ENCODE results near the gene MKRN1.
A peak's percentile ranks its signal among the peaks of the same experiment; 100 is the strongest.
"Not testable (repeated sequence)": the region's sequence is repeated elsewhere in the genome, so short reads cannot be mapped to it uniquely, and the experiment has no call there.

MKRN1 gene

DNA sequence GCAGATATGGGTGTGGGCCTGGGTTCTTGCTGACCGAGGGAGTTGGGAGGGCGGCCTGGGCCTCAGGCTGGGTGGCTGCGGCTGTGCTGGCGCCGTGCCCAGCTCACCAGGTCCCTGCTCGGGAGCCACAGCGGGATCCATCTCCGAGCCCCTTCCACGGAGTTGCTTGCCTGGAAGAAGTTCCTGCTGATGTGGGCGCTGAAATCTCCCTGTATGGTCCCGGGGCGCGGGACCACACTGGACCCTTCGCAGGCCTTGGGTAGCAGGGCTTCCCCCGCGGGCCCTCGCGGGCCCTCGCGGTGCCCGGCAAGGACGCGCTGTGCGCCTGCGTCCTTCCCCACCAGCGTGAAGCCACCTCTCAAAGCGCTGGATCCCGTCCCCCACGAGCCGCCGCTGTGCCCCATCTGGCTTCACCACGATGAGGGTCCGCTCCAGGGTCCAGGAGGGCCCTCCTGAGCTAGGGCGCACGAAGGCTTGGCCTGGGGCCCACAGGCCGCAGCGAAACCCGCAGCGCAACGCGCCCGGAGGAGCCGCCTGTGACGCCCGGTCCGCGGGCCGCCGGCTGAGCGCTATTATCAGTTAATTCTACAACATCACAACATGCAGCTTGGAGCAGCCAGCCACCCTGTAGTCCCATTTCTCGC is 43.9 kb downstream of the MKRN1 start:
- no peak for DNase-seq (ENCODE audit: low read depth)
- H3K4me3 ChIP-seq (ENCODE audit: low read depth, low read length): peak overlapping the region; percentile 38
- TF ChIP-seq, protein P1, sequence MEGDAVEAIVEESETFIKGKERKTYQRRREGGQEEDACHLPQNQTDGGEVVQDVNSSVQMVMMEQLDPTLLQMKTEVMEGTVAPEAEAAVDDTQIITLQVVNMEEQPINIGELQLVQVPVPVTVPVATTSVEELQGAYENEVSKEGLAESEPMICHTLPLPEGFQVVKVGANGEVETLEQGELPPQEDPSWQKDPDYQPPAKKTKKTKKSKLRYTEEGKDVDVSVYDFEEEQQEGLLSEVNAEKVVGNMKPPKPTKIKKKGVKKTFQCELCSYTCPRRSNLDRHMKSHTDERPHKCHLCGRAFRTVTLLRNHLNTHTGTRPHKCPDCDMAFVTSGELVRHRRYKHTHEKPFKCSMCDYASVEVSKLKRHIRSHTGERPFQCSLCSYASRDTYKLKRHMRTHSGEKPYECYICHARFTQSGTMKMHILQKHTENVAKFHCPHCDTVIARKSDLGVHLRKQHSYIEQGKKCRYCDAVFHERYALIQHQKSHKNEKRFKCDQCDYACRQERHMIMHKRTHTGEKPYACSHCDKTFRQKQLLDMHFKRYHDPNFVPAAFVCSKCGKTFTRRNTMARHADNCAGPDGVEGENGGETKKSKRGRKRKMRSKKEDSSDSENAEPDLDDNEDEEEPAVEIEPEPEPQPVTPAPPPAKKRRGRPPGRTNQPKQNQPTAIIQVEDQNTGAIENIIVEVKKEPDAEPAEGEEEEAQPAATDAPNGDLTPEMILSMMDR (conservative IDR thresholded peaks at IDR 0.05; ENCODE audit: low read depth, low read length): no peak

DNA sequence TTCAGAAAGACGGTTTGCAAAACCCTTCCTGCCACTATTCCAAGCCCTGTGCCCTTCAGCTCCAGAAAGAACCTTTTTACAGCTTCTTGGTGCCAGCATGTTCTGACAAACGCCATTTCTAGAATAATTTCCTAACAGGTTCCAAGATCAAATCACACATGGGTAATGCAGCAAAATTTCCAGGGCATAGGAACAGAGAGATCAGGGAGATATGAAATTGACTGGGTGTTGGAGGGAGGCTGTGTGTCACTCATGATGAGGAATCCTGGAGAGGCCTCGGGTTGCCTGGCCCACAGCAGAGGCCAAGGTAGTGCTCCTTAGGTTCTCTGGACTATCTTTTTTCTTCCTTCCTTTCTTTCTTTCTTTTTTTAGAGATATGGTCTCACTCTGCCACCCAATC is 45.9 kb downstream of the MKRN1 start:
- H3K4me3 ChIP-seq (ENCODE audit: low read depth, low read length): no peak overlapping the region
- TF ChIP-seq, protein P1 (conservative IDR thresholded peaks at IDR 0.05; ENCODE audit: low read depth, low read length): no peak
- DNase-seq (ENCODE audit: low read depth): no peak

DNA sequence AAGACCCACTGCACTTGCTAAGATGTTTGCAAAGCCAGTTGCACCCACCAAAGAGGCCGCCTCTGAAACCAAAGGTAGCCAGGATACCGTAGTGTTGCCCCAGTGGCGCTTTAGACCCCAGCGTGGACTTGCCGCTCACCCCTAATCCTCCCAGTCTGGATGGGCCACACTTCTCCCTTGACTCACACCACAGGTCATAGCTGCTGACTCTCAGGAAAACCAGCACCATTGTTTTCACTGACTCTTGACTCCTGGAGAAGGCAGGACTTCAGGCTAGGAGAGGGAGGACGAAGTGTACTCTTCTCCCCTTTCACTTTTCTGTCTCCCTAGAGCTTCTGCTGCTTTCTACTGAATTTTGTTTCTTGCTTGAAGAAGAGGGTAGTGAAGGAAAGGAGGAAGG is 53.2 kb downstream of the MKRN1 start:
- H3K4me3 ChIP-seq (ENCODE audit: low read depth, low read length): no peak overlapping the region
- no peak for DNase-seq (ENCODE audit: low read depth)
- TF ChIP-seq, protein P1 (conservative IDR thresholded peaks at IDR 0.05; ENCODE audit: low read depth, low read length): no peak

DNA sequence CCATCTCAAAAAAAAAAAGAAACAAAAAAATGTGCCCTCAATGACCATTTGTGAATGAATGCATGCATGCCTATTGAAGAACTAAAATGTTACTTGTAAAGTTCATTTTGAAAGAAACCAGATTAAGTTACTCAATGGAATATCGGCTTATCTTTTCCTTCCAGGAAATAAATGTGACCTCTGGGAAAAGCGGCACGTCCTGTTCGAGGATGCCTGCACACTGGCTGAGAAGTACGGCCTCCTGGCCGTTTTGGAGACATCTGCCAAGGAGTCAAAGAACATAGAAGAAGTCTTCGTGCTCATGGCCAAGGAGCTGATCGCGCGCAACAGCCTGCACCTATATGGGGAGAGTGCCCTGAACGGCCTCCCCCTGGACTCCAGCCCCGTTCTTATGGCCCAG is 53.6 kb downstream of the MKRN1 start:
- TF ChIP-seq, protein P1 (conservative IDR thresholded peaks at IDR 0.05; ENCODE audit: low read depth, low read length): no peak
- H3K4me3 ChIP-seq (ENCODE audit: low read depth, low read length): no peak overlapping the region
- no peak for DNase-seq (ENCODE audit: low read depth)

DNA sequence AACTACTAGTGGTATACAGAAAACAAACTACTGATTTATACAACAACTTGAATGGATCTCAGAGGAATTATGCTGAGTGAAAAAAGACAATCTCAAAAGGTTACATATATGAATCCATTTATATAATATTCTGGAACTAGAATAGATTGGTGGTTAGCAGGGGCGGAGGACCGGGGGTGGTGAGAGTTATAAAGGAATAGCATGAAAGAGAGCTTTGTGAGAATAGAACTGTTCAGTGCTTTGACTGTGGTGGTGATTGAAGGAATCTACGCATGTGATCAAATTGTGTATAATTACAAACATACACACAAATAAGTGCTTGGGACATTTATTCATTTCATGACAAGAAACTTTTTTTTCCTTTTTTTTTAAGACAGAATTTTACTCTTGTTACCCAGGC is 55.8 kb downstream of the MKRN1 start:
- TF ChIP-seq, protein P1 (conservative IDR thresholded peaks at IDR 0.05; ENCODE audit: low read depth, low read length): no peak
- H3K4me3 ChIP-seq (ENCODE audit: low read depth, low read length): no peak overlapping the region
- no peak for DNase-seq (ENCODE audit: low read depth)

DNA sequence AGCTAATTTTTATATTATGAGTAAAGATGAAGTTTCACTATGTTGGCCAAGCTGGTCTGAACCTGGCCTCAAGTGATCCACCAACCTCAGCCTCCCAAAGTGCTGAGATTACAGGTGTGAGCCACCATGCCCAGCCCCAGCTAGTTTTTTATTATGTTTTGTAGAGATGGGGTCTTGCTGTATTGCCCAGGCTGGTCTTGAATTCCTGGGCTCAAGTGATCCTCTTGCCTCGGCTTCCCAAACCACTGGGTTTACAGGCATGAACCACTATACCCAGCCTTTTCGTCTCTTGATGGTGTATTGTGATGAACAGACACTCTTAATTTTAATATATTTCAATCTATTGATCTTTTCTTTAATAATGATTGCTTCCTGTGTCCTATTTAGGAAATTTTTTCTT is 57.8 kb downstream of the MKRN1 start:
- TF ChIP-seq, protein P1 (conservative IDR thresholded peaks at IDR 0.05; ENCODE audit: low read depth, low read length): no peak
- H3K4me3 ChIP-seq (ENCODE audit: low read depth, low read length): no peak overlapping the region
- no peak for DNase-seq (ENCODE audit: low read depth)

DNA sequence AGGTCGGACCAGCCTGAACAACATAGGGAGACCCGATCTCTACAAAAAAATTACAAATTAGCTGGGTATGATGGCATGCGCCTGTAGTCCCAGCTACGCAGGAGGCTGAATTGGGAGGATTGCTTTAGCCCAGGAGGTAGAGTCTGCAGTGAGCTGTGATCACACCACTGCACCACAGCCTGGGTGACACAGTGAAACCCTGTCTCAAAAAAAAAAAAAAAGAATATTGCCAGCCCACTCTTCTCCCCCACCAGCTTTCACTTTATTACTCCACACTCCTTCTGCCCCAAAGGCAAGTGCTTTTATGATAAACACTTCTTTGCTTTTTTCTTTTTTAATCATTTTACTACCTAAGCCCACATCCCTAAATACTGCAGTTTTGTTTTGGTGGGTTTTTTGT is 60.7 kb downstream of the MKRN1 start:
- H3K4me3 ChIP-seq (ENCODE audit: low read depth, low read length): no peak overlapping the region
- DNase-seq (ENCODE audit: low read depth): no peak
- TF ChIP-seq, protein P1 (conservative IDR thresholded peaks at IDR 0.05; ENCODE audit: low read depth, low read length): no peak

DNA sequence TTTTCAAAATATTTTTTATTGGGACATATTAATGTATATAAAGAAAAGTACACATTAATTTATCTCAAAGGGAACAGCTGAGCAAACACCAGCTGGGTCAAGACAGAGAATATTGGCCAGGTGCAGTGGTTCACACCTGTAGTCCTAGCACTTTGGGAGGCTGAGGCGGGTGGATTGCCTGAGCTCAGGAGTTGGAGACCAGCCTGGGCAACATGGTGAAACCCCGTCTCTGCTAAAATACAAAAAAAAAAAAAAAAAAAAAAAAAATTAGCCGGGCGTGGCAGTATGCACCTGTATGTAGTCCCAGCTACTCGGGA is 61.2 kb downstream of the MKRN1 start:
- not testable (repeated sequence) for DNase-seq (ENCODE audit: low read depth); H3K4me3 ChIP-seq (ENCODE audit: low read depth, low read length)
